GM19238 (cell line): ENCODE results near the gene CARD11.

Experiments
- DNase-seq: peaks from one replicate; pipeline ENCODE4 v3.0.0; 2011; ENCODE audit warnings: low spot score; ENCODE audit not compliant: insufficient read length

Gene CARD11

GRCh38 chr7:2943851-2944601 lies 99.6 kb downstream of the CARD11 start:
- no peak for DNase-seq

DNA sequence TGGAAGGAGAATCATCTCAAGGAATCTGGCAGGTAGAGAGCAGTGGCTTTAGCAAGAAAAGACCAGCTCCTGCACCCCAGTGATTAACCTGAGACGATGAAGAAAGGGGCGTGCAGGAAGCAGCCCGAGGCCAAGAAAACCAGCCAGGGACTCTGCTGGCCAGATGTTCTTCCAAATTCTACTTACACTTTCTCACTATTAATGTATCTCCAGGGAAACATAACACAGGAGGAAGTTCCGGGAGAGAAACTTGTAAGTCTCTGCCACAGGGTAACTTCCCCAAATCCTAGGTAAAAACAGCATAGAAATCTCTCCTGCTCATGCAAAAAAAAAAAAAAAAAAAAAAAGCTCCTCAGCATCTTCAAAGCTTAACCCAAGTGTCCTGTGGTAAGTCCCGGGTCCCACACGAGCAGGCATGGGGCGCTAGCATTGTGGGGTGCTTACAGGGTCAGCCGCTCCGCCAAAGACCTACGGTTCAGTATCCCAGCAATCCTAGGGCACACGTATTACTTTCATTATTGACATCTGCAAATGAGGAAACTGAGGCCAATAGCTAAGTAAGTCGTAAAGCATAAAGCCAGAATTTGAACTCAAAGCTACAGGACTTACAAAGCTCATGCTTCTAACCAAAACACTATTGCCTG lies 102.3 kb downstream of the CARD11 start:
- DNase-seq = no peak

DNA sequence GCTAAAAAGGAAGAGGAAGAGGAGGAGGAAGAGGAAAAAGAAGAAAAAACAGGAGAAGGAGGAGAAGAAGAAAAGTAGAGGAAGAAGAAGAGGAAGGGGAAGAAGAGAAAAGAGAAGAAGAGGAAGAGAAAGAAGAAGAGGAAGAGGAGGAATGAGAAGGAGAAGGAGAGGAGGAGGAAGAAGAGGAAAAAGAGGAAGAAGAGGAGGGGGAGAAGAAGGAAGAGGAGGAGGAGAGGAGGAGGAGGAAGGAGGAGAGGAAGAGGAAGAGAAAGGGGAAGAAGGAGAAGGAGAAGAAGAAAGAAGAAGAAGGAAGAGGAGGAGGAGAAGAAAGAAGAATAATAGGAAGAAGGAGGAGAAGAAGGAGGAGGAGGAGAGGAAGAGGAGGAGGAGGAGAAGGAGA lies 103.2 kb downstream of the CARD11 start:
- DNase-seq = no peak

DNA sequence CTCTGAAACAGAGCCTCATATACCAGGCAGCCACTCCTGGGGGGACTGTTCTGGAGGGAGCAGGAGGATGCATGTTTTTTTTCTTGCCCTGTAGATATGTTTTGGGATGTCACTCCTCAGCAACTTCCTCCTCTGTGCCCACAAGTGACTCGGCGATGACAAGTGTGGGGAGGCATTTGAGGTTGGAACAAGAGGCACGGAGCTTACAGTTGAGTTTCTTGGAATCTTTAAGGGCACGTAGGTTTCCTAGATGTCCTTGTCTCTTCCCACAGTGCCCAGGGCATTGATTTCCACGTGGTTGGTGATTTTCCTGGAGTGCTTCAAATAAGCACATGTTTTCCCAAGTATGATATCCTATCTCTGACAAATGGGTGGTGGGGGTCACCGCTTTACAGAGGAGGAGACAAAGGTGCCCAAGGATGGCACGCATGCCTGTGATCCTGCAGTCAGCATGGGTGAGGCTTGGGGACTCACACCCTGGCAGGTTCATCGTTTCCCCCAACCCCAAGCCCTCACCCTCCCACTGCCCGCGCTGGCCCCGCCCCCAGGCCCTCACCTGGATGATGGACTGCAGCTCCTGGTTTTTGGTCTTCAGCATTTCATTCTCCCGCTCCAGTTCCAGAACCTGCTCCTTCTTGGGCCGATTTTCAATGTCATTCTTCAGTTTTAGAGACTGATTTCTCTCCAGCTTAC lies 104.3 kb downstream of the CARD11 start:
- no peak for DNase-seq

DNA sequence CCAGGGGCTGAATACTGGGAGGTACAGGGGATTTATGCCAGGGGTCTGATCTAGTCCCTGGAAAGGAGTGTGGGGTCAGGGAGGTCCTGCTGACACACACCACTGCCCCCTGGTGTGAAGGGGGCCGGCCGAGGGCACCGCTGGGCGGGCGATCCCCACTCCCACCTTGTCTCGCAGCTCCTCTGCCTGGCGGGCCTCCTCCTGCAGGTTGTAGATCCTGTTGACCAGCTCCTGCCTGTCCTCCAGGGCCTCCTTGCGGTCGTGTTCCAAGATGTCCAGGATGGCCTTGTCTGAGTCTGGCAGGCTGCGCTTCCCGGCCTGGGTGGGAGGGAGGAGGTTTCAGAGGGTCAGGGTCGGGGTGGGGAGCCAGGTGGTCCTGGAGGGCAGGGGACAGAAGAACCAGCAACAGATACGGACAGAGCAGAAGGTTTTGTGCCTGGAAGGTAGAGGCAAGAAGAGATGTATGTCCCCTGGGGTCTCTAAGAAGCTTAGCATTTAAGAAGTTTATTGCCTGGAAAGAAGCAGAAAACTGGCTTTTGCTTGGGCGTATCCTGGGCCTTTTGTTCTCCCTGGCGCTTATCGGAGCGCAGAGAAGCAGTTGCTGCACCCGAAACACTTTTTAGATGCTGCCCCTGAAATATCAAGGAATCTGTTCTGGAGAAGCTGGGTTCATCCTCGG lies 105.0 kb downstream of the CARD11 start:
- DNase-seq = no peak

DNA sequence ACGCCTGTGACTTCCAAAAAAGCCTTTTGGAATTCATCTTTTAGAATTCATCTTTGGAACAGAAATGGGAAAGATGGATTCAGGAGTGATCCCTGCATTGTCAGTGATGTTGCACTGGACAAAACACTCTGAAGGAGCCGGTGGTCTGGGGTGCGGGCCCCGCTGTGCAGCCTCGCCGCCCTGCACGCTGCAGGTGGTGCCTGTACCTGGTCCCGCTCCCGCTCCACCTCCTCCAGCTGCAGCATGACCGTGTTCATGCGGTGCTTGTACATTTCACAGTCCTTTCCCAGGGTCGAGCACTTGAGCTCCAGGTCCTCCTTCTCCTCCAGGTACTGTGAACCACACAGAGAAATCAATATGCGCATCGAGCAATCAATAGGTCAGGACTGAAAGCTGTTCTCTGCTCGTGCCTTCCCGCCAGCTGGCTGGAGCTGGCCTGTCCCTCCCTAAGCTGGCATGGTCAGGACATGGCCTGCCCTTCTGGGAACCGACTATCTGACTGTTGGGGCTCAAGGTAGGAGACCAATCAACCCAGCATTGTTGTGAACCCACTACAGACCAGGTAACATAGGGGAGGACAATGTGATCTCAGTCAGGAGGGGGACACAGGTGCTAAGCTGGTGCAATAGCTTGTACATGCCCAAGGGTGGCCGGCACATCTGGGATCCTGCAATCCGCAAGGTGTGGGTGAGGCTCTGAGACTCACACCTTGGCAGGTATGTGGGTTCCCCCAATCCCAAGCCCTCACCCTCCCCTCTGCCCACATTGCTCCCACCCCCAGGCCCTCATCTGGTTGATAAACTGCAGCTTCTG lies 105.8 kb downstream of the CARD11 start:
- DNase-seq = no peak

DNA sequence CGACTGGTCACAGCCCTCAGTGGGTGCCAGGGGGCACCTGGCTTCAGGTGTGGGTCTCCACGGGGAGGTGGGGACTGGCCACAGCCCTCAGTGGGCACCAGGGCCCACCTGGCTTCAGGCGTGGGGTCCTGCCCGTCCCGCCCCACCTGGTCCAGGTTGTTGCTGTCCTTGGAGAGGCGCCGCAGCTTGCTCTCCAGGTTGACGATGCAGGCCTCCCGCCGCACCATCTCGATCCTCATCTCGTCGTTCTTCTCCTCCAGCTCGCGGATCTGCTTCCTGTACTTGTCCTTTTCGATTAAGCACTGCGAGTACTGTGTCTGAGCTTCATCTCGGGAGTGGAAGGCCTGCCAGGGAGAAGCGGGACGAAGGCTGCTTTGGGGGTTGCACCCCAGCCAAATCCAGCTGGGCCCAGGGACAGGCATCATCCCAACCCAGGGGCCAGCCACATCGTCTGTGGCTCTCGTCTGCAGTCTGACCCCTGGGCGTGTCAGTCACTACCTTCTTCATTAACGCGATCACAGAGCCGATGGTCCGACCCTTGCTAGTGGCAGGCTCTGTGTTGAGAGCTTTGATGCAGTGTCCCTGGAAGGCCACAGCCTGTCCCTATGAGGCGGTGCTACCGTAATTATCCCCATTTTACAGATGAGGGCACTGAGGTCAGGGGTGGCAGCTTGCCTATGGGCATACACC lies 106.6 kb downstream of the CARD11 start:
- DNase-seq = no peak

- no peak for DNase-seq
Observed at GRCh38 chr7:2936301-2936700, 107.4 kb downstream of the CARD11 start.

DNA sequence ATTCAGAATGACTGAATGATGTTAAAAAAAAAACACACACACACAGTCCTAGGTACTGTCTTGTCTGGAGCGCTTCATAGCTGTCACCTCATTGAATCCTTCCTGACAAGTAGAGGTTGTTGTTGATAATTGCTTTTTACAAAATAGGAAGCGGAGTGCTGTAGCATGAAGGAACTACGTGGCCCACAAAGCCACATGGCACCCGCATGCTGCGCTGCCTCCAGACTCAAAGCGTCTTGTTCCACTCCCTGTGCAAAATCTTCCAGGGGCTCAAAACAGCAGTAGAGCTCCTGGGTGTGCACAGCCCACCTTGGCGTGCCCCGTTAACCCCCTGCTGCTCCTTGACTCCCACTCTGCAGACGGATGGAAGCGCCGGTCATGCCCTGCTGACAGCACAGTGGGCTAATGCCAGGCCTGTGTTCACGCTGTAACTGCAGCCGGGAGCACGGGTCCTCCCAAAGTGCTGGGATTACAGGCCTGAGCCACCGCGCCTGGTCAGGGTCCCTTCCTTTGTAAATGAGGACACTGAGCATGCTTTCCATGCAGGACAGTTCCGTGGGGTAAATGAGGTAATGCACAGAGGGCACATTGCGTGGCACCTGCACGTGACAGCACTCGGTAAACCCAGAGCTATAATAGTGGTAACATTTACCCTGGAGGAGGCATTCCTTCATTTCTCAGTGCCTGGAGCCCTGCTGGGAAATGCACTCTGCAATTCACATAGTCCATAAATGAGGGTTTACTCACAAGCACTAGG lies 108.5 kb downstream of the CARD11 start:
- no peak for DNase-seq

GRCh38 chr7:2934211-2934731 lies 109.4 kb downstream of the CARD11 start:
- no peak for DNase-seq

DNA sequence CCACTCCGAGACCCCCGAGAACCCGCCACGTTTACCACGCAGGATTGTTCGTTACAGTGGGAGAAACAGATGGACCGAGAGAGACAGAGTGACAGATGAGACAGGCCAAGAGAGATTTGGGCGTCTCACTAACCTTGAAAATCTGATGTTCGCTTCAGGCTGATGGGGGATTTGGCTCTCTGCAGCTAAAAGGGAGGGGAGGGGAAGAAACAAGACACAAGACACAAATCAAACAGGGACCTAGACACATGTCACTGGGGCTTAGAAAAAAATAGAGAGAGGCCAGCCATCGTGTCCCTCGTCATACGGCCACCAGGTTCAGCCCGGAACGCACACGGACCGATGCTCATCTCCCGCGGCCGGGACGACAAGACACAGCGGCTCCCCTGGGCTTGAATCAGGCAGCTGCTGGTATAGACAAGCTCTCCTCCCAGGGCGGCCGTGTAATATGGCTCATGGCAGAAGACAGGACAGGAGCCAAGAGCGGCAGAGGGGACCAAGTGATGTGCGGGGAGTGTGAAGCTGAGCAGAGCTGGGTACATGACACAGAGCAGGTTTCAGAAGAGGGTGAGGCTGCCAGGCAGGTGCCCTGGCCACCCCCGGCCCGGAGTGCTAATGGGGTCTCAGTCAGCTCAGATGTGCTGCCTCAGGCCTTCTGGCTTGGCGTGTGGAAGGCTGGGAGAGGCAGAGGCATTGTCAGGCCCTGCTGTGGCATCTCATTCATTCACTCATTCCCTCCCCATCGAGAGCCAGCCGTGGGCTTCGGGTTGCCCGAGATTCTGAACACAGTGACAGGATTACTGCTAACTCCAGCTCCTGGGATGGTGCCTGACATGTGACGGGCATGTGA lies 111.0 kb downstream of the CARD11 start:
- no peak for DNase-seq

DNA sequence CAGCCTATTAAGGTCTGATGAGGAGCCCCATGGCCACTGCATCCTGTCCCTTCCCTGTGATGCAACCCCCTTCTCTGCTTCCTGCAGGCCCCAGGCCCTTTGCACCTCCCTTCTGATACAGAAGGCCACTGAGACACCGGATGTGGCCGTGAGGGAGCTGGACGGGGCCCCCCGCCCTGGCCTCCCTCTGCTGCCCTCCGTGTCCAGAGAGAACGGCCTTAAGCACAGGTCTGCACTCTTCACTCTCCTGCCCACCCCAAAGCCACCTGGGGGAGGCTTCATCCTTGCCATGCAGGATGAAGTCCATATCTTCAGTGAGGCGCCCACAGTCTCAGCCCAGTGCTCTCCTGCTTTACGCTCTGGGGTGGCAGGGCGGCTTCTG lies 112.6 kb downstream of the CARD11 start:
- DNase-seq = no peak

- no peak for DNase-seq
Observed at GRCh38 chr7:2930310-2931033, 113.2 kb downstream of the CARD11 start.

GRCh38 chr7:2929321-2930201 lies 114.1 kb downstream of the CARD11 start:
- no peak for DNase-seq

DNA sequence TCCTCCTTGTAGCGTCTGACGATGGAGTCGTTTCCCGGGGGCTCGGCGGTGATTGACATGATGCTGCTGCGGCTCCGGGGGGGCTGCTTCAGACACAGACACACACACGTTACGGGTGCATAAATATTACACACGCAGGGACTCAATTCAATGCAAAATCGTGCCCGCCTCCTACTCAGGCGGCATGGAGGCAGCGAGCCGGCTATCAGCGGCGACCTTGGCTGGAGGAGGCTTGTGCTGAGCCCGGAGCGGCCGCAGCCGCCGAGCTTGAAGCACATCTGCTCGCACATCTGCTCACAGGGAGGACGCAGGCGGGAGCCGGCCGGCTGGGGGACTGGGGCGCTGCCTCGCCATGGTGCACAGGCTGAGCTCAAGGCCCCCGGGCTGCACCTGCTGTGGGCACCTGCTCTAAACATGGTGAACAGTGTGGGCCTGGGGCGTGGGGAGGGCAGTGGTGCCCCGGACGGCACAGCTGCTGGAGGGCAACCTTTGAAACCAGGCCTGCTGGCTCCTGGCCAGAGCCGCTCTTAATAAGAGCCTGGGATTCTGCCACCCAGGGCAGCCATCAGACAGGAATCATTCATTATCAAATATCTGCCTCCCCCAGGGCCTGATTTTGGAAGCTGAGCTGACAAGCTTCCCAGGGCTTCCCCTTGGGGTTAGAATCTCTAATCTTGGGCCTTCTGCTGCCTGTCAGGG lies 114.9 kb downstream of the CARD11 start:
- DNase-seq = no peak

DNA sequence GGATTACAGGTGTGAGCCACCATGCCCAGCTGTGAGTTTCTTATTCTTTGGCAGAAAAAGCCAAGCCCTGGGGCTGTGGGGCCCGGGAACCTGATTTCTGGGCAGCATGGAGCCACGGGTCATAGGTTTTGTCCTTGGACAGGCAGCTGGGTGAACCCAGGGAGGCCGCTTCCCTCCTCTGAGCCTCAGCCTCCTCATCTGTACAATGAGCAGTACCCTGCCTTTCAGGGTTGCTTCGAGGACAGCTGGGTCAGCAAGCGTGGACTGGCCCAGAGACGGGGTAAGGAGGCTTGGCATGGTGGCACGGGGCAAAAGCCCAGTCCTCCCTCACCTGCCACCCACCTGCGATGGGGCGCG lies 115.4 kb downstream of the CARD11 start:
- no peak for DNase-seq

DNA sequence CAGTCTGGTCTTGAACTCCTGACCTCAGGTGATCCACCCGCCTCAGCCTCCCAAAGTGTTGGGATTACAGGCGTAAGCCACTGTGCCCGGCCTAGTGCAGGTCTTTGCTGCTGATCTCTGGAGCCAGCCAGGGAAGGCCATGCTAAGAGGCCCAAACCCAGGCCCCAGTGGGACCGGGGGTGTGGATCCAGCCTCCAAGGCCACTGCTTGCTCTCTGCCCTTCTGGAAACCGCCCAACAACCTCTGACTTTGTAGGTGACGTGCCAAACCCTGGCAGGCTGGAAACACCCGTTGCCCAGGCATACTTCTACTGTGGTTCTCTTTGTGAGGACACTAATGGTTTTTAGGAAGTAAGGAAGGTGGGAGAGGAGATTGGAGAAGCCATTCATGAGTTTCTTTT lies 116.1 kb downstream of the CARD11 start:
- DNase-seq = no peak
